Lung (tissue), 12 donors: ENCODE data around the gene STARD7. TPM values are rescaled to one million over a fixed set of nuclear protein-coding genes. Genes with fewer than 3 reads are reported as not detected.
A peak's percentile ranks its signal among the peaks of the same experiment; 100 is the strongest.
"Not testable (repeated sequence)": the region's sequence is repeated elsewhere in the genome, so short reads cannot be mapped to it uniquely, and the experiment has no call there.

ENCODE experiments used
- ATAC-seq: fragments of 200-7000 bp; cut with Tn5 transposase; one replicate; pipeline ENCODE4 v1.9.1; 2020; ENCODE audit warnings: moderate number of reproducible peaks; ENCODE audit not compliant: insufficient read depth, low FRiP score
- DNase-seq, 3 donors: peaks; one replicate each; pipeline ENCODE4 v3.0.0-alpha.2; 2013 to 2017
- H3K27ac ChIP-seq, 2 donors: one replicate each; pipeline ENCODE4 v1.5.1; 2013; ENCODE audit warnings: mild to moderate bottlenecking in 2 of 2, moderate library complexity in 2 of 2, control low read depth in 1 of 2, inconsistent platforms in 1 of 2, low read depth in 1 of 2, low read length in 1 of 2
- H3K27me3 ChIP-seq, 3 donors: one replicate each; pipeline ENCODE4 v1.5.1; 2013; ENCODE audit warnings: low read length in 2 of 3; ENCODE audit not compliant: control insufficient read depth in 3 of 3, insufficient read depth in 3 of 3
- H3K36me3 ChIP-seq, 4 donors: one replicate each; pipeline ENCODE4 v1.5.1; 2013; ENCODE audit warnings: low read length in 4 of 4, mild to moderate bottlenecking in 1 of 4, moderate library complexity in 1 of 4; ENCODE audit not compliant: control insufficient read depth in 4 of 4, insufficient read depth in 4 of 4
- H3K4me1 ChIP-seq, 5 donors: one replicate each; pipeline ENCODE4 v1.5.1; 2013; ENCODE audit warnings: low read length in 5 of 5, mild to moderate bottlenecking in 2 of 5, moderate library complexity in 1 of 5; ENCODE audit not compliant: control insufficient read depth in 5 of 5, insufficient read depth in 5 of 5
- H3K4me3 ChIP-seq: one replicate; pipeline ENCODE4 v1.5.1; 2013; ENCODE audit warnings: mild to moderate bottlenecking, control low read depth, moderate library complexity
- H3K9ac ChIP-seq, 2 donors: one replicate each; pipeline ENCODE4 v1.5.1; 2013; ENCODE audit warnings: low read length in 2 of 2, control low read depth in 1 of 2; ENCODE audit not compliant: insufficient read depth in 1 of 2
- H3K9me3 ChIP-seq, 4 donors: one replicate each; pipeline ENCODE4 v1.5.1; 2013; ENCODE audit warnings: low read length in 3 of 4, mild to moderate bottlenecking in 1 of 4, moderate library complexity in 1 of 4; ENCODE audit not compliant: control insufficient read depth in 4 of 4, insufficient read depth in 3 of 4
- WGBS, 2 donors: extraction: QIAGEN DNeasy Blood & Tissue Kit; methylation state at CpG; one replicate each; pipeline ENCODE4 v1.1.7; 2013; 5-methylcytosine and 5-hydroxymethylcytosine counted together
- polyA plus RNA-seq, 2 donors: library from polyadenylated mRNA; stranded (reverse); fragments of 200-250 nt; gene quantifications; one replicate each; pipeline ENCODE4 v1.2.1, GENCODE V29; 2013
- total RNA-seq, 2 donors: library from RNA; depleted of rRNA in 1 of 2; stranded (reverse); fragments of >200 nt in 1 of 2; gene quantifications; one replicate each; pipeline ENCODE4 v1.2.1, GENCODE V29; 2014 to 2021
- TF ChIP-seq, protein P1 (sequence below): IDR thresholded peaks from 2 replicates; pipeline ENCODE4 v1.5.1; 2012; ENCODE audit warnings: mild to moderate bottlenecking; ENCODE audit errors: control extremely low read depth, extremely low read depth
- donor health status: control.
- donor health status: control.
- donor health status: Bipolar disorder and iron deficiency.
- donor health status: healthy.
- donor health status: DM: yes; HTN: yes; CAD: no.

The STARD7 gene
- total and polyA plus RNA-seq, 4 donors, result 52.2 to 141 (median 92.9) TPM

DNA sequence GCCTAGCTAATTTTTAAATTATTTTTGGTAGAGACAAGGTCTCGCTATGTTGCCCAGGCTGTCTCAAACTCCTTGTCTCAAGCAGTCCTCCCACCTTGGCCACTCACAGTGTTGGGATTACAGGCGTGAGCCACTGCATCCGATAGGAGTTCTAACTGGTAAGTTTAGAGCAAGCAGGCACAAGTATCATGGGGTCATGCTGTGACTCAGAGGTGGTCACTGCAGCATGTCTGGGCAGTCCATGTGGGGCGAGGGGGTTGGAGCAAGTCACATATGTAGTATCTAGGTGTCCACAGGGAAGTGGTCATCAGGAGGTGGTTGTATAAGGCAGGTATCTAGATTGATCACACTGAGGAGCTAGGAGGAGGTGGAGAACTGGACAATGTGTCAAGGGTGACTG lies 22.7 kb upstream of the STARD7 start:
- H3K9me3 ChIP-seq, result no peaks in the 10 kb centered on the region
- ATAC-seq (no peak), DNase-seq (no peak)
- no peaks in the 10 kb centered on the region for H3K27me3 ChIP-seq
- H3K4me1 ChIP-seq, result peaks cover 0 to 4% (median 0%) of the 10 kb centered on the region in 5 donors
- H3K36me3 ChIP-seq, result no peaks in the 10 kb centered on the region
- H3K27ac ChIP-seq, result no peak overlapping the region
- 98 to 99% methylated on average over 4 of the region's 4 CpGs for WGBS, 2 donors
- H3K9ac ChIP-seq, result no peak overlapping the region
- TF ChIP-seq, protein P1, sequence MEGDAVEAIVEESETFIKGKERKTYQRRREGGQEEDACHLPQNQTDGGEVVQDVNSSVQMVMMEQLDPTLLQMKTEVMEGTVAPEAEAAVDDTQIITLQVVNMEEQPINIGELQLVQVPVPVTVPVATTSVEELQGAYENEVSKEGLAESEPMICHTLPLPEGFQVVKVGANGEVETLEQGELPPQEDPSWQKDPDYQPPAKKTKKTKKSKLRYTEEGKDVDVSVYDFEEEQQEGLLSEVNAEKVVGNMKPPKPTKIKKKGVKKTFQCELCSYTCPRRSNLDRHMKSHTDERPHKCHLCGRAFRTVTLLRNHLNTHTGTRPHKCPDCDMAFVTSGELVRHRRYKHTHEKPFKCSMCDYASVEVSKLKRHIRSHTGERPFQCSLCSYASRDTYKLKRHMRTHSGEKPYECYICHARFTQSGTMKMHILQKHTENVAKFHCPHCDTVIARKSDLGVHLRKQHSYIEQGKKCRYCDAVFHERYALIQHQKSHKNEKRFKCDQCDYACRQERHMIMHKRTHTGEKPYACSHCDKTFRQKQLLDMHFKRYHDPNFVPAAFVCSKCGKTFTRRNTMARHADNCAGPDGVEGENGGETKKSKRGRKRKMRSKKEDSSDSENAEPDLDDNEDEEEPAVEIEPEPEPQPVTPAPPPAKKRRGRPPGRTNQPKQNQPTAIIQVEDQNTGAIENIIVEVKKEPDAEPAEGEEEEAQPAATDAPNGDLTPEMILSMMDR, result no peak
- no peak overlapping the region for H3K4me3 ChIP-seq

DNA sequence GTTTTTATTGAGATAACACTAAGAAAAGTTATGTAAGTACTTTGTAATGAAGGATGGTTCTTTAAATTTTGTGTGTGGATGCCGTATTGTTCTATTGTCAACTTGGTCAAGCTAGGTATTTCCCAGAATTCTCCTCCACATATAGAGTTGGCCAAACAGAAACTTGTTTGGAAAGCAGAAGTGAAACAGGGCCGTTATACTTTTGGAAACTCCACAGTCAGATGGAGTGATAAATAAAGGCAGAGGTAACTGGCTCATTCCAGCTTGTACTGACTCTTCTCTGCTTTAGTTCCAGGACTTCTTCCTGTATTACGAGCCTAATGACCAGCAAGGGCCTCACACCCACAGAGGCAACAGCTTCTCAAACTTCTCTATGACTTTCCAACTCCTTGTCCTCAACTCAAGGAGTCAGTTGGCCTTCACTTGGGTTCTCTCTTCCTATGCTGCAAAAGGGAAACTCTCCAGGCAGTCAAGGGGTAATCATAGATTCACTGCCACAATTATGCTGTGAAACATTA lies 16.4 kb upstream of the STARD7 start:
- H3K4me1 ChIP-seq, result peaks cover 0 to 1% (median 0%) of the 10 kb centered on the region in 5 donors
- WGBS, 2 donors, result 20 to 47% methylated on average over 3 of the region's 3 CpGs

DNA sequence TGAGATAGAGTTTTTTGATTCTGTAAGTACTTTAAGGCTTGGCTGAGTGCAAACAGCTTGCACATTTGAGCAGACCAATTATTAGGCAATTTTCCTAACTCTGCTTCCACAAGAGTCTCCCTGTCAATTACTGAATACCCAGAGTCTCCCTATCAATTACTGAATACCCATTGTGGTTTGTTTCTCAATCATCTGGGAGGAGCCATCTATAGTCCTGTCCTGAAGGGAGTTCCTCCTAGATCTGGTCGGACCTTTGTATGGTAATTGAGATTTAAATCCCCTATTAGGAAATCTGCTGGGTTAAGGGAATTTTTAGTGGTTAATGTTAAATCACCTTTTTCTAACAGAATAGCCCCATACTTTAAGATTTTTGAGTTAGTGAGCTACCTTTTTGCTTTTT lies 12.5 kb upstream of the STARD7 start:
- not testable (repeated sequence) for H3K4me3 ChIP-seq, DNase-seq, H3K27ac ChIP-seq, H3K36me3 ChIP-seq, H3K4me1 ChIP-seq, ATAC-seq, H3K9ac ChIP-seq, H3K27me3 ChIP-seq, H3K9me3 ChIP-seq
- 32 to 54% methylated on average over 1 of the region's 1 CpG for WGBS, 2 donors

More for the DNA sequence above, 16.4 kb upstream of the STARD7 start:
- ATAC-seq (no peak), DNase-seq (peak in 1 of 3 donors; percentile 21)
- Histone ChIP-seq H3K9me3 (no peaks in the 10 kb centered on the region), H3K36me3 (no peaks in the 10 kb centered on the region), H3K9ac (no peak overlapping the region), H3K4me3 (no peak overlapping the region), H3K27me3 (no peaks in the 10 kb centered on the region), H3K27ac (peak overlapping the region in 1 of 2 donors; percentile 1)
- TF ChIP-seq, protein P1, result no peak

GRCh38 chr2:96219959-96220358 lies 11.3 kb upstream of the STARD7 start:
- WGBS, 2 donors, result 96 to 97% methylated on average over 4 of the region's 4 CpGs
- not testable (repeated sequence) for H3K4me1 ChIP-seq, DNase-seq, H3K36me3 ChIP-seq, ATAC-seq, H3K27ac ChIP-seq, H3K9ac ChIP-seq, H3K27me3 ChIP-seq, H3K9me3 ChIP-seq, H3K4me3 ChIP-seq
